Esophagus muscularis mucosa (tissue), 4 donors: Measurements from ENCODE around the gene TCF7L2. TPM values are rescaled to one million over a fixed set of nuclear protein-coding genes. Genes with fewer than 3 reads are reported as not detected.

Experiments used
- DNase-seq: peaks from one replicate; pipeline ENCODE4 v3.0.0-alpha.2; 2017; ENCODE audit errors: extremely low spot score
- H3K27ac ChIP-seq, 4 donors: fragments of 200-600 bp; sonication (generic); replicated peaks in 1 of 4; 1 replicate in 3 of 4; 2 replicates in 1 of 4; pipeline ENCODE4 v1.5.1; 2016 to 2019; ENCODE audit warnings: mild to moderate bottlenecking in 1 of 4
- H3K27me3 ChIP-seq, 4 donors: fragments of 200-600 bp; sonication (generic); one replicate each; pipeline versions ENCODE4 v1.5.1 to v1.6.0; 2016 to 2019
- H3K36me3 ChIP-seq, 4 donors: fragments of 200-600 bp; sonication (generic); one replicate each; pipeline ENCODE4 v1.5.1; 2016 to 2019
- H3K4me1 ChIP-seq, 4 donors: fragments of 200-600 bp; sonication (generic); one replicate each; pipeline ENCODE4 v1.5.1; 2016 to 2019
- H3K4me3 ChIP-seq, 4 donors: fragments of 200-600 bp; sonication (generic); 1 replicate in 2 of 4; 2 replicates in 2 of 4; pipeline ENCODE4 v1.5.1; 2016 to 2019; ENCODE audit warnings: mild to moderate bottlenecking in 4 of 4, moderate library complexity in 1 of 4
- H3K9me3 ChIP-seq, 4 donors: fragments of 200-600 bp; sonication (generic); 1 replicate in 3 of 4; 2 replicates in 1 of 4; pipeline ENCODE4 v1.5.1; 2016 to 2019
- EP300 ChIP-seq: sonication (generic); formaldehyde crosslinking; IDR thresholded peaks from one replicate; pipeline ENCODE4 v1.6.1; 2017; ENCODE audit warnings: antibody characterized with exemption
- POLR2A ChIP-seq: fragments of 450-650 bp; IDR thresholded peaks from one replicate; pipeline ENCODE4 v1.6.1; 2017; ENCODE audit warnings: antibody characterized with exemption, moderate library complexity, mild to moderate bottlenecking, low read depth
- POLR2AphosphoS5 ChIP-seq, 2 donors: sonication (generic); formaldehyde crosslinking; IDR thresholded peaks; one replicate each; pipeline ENCODE4 v1.6.1; 2017; ENCODE audit warnings: antibody characterized with exemption in 2 of 2
- WGBS: methylation state at CpG from one replicate; pipeline ENCODE4 v1.1.5; 2018; 5-methylcytosine and 5-hydroxymethylcytosine counted together
- intact Hi-C: fragments of 100-400 bp; cut with DNase I; formaldehyde crosslinking; loops from one replicate; pipeline ENCODE4 v1.15.1; 2023
- total RNA-seq, 4 donors: library from RNA; depleted of rRNA; stranded (reverse); fragments of >200 nt; gene quantifications; one replicate each; pipeline versions ENCODE4 v1.1.0 to v1.2.1, GENCODE V29; 2016
- TF ChIP-seq, protein P1 (sequence below), 3 experiments: fragments of 200-600 bp in 2 of 3; fragments of 450-650 bp in 1 of 3; sonication (generic) in 2 of 3; IDR thresholded peaks; one replicate each; pipeline ENCODE4 v1.5.1; 2017 to 2019; ENCODE audit warnings: antibody characterized with exemption in 3 of 3, mild to moderate bottlenecking in 2 of 3, moderate library complexity in 1 of 3

Gene TCF7L2
- total RNA-seq, 4 donors from 2014 or later, result 7.8 to 24.1 (median 19.2) TPM

DNA sequence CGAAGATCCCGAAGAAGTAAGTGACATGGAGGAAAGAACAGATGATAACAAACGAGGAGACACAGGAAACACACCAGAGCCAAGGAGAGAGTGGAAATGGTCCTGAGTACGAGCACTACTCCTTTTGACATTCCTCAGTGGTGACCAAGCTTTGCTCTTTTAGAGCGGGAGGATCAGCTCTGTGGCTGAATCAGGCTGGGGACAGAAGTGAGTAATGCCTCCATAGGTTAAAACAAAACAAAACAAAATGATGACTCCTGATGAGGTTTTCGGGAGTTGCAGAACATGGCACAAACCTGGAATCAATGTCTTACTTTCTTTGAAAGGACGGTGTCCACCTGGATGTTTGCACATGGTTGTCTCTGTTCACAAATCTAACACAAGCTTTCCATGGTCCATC, 30.3 kb upstream of the TCF7L2 start:
- H3K4me1 ChIP-seq, result no peaks in the 10 kb centered on the region
- intact Hi-C loops, result no loop called here
- 86% methylated on average over 7 of the region's 7 CpGs for WGBS
- no peak overlapping the region for H3K4me3 ChIP-seq
- TF ChIP-seq EP300, result no peak
- H3K9me3 ChIP-seq, result no peaks in the 10 kb centered on the region
- no peaks in the 10 kb centered on the region for H3K27me3 ChIP-seq
- no peak overlapping the region for H3K27ac ChIP-seq
- no peak for DNase-seq
- H3K36me3 ChIP-seq, result no peaks in the 10 kb centered on the region

DNA sequence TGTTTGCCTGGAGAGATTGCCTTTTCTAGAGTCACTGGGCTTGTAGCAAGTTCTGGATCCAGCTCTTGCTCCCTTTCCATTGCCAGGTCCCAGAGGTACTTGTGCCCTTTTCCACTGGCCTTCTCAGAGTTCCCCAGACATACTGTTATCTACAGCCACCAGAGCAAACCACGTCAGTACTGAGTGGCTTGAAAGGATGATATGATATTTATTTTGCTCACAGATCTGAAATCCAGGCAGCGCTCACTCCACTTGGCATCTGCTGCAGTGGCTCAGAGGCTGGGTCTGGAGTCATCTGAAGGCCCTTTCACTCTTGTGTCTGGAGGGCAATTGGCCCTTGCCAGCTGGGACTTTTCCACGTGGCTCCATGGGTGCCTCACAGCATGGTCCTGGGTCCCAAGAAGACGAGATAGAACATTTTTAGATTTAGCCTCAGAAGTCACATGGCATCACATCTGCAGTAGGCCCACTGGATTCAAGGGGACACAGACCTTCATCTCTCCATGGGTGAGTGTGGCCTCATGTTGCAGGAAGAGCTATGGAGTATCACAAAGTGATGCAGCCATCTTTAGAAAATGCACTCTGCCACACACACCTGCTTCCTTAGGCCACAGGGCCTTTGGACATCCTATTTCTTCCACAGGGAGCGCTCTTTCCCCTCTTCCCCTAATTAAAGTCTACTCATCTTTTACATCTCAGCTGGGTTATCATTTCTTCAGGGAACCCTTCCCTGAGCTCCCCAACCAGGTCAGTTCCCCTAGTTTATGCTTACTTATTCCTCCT, 22.9 kb upstream of the TCF7L2 start:
- 96% methylated on average over 4 of the region's 5 CpGs for WGBS
- Histone ChIP-seq H3K4me3 (no peak overlapping the region), H3K27me3 (no peaks in the 10 kb centered on the region), H3K36me3 (no peaks in the 10 kb centered on the region), H3K9me3 (peaks cover 0 to 11% (median 5%) of the 10 kb centered on the region in 4 donors), H3K4me1 (no peaks in the 10 kb centered on the region), H3K27ac (no peak overlapping the region)
- TF ChIP-seq, protein P1, sequence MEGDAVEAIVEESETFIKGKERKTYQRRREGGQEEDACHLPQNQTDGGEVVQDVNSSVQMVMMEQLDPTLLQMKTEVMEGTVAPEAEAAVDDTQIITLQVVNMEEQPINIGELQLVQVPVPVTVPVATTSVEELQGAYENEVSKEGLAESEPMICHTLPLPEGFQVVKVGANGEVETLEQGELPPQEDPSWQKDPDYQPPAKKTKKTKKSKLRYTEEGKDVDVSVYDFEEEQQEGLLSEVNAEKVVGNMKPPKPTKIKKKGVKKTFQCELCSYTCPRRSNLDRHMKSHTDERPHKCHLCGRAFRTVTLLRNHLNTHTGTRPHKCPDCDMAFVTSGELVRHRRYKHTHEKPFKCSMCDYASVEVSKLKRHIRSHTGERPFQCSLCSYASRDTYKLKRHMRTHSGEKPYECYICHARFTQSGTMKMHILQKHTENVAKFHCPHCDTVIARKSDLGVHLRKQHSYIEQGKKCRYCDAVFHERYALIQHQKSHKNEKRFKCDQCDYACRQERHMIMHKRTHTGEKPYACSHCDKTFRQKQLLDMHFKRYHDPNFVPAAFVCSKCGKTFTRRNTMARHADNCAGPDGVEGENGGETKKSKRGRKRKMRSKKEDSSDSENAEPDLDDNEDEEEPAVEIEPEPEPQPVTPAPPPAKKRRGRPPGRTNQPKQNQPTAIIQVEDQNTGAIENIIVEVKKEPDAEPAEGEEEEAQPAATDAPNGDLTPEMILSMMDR (IDR thresholded peaks at IDR 0.05), result no peak
- no peak for TF ChIP-seq EP300
- TF ChIP-seq POLR2A, result no peak
- TF ChIP-seq POLR2AphosphoS5 (IDR thresholded peaks at IDR 0.05), result no peak
- intact Hi-C loops, result no loop called here
- DNase-seq, result no peak

DNA sequence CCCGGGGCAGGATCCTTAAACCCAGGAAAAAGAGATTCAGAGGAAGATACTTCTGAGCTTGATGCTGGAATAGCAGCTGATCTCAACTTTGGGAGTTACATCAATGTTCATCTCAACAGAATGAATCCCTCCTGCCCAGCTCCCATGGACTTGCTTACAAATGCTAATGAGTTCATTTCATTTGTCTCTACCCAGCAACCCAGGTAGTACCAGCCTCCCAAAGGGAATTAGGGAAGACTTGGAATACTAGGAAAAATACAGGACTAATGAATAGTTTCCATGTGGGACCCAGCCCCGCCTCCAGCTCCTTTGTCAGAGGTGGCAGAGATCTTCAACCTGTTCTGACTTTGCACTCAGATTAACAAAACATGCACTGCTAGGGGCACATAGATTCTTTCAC, 22.1 kb upstream of the TCF7L2 start:
- intact Hi-C loops, result no loop called here
- no peaks in the 10 kb centered on the region for H3K27me3 ChIP-seq
- H3K4me3 ChIP-seq, result no peak overlapping the region
- no peaks in the 10 kb centered on the region for H3K4me1 ChIP-seq
- peaks cover 0 to 11% (median 5%) of the 10 kb centered on the region in 4 donors for H3K9me3 ChIP-seq
- 100% methylated on average over 2 of the region's 2 CpGs for whole genome bisulfite sequencing
- no peak for DNase-seq
- no peaks in the 10 kb centered on the region for H3K36me3 ChIP-seq
- no peak overlapping the region for H3K27ac ChIP-seq
- TF ChIP-seq, protein P1 (IDR thresholded peaks at IDR 0.05), result no peak
- TF ChIP-seq EP300, result no peak
- TF ChIP-seq POLR2A, result no peak
- no peak for TF ChIP-seq POLR2AphosphoS5 (IDR thresholded peaks at IDR 0.05)

DNA sequence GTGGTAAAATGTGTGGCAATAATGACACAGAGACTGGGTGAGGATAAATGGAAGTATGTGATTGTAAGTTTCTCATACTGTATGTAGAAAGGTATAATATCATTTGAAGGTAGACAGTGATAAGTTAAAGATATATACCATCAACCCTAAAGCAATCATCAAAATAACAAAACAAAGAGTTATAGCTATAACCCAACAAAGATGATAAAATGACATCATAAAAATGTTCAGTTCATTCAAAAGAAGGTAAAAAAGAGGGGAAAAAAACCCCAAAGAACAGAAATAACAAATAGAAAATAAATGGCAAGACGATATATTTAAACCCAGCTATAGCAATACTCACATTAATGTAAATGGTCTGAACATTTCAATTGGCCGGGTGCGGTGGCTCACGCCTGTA, 17.4 kb upstream of the TCF7L2 start:
- Histone ChIP-seq H3K9me3 (peaks cover 0 to 11% (median 5%) of the 10 kb centered on the region in 4 donors), H3K4me1 (no peaks in the 10 kb centered on the region), H3K27me3 (no peaks in the 10 kb centered on the region), H3K27ac (no peak overlapping the region), H3K36me3 (no peaks in the 10 kb centered on the region), H3K4me3 (no peak overlapping the region)
- intact Hi-C loops, result no loop called here
- 97% methylated on average over 4 of the region's 4 CpGs for WGBS
- no peak for DNase-seq
- TF ChIP-seq POLR2AphosphoS5 (IDR thresholded peaks at IDR 0.05) (no peak), EP300 (no peak), POLR2A (no peak)
- TF ChIP-seq, protein P1 (IDR thresholded peaks at IDR 0.05), result no peak

DNA sequence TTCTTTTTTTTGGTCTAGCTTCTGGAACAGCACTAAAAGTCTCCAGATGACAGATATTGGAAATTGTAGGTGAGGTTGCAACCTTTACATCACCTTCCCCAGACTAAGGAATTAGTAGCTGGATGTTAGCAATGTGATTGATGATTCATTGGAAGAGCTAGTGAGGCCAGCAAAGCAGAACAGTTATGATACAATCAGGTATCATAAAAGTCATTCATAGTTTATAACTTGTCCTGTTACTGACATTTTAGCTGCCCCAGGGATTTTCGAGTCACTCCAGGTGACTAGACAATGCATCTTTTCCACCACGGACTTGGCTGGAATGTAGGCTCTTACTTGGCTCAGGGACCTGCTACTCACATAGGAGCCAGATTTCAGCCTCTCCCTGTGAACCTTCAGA, 15.9 kb upstream of the TCF7L2 start:
- Histone ChIP-seq H3K4me1 (no peaks in the 10 kb centered on the region), H3K27me3 (no peaks in the 10 kb centered on the region), H3K27ac (no peak overlapping the region), H3K36me3 (no peaks in the 10 kb centered on the region), H3K9me3 (peaks cover 0 to 11% (median 5%) of the 10 kb centered on the region in 4 donors), H3K4me3 (no peak overlapping the region)
- TF ChIP-seq POLR2A (no peak), POLR2AphosphoS5 (IDR thresholded peaks at IDR 0.05) (no peak), EP300 (no peak)
- TF ChIP-seq, protein P1 (IDR thresholded peaks at IDR 0.05), result no peak
- DNase-seq, result no peak
- WGBS, result 46% methylated on average over 2 of the region's 2 CpGs
- intact Hi-C loops, result no loop called here
